Activated CD8-positive, alpha-beta T cell treated with anti-CD3 and anti-CD28 coated beads, Interleukin-2, amount 10 ng/mL, durations not matched to agents 7 days and 5 days (primary cell): ENCODE results near the gene YPEL1. TPM values are rescaled to one million over a fixed set of nuclear protein-coding genes. Genes with fewer than 3 reads are reported as not detected.

Experiments
- ATAC-seq: fragments of 150-1000 bp; cut with Tn5 transposase; one replicate; pipeline ENCODE4 v1.10.0; 2021; ENCODE audit warnings: moderate library complexity
- CTCF ChIA-PET: fragments of 350-600 bp; sonication (Branson Sonifier 250); formaldehyde crosslinking; loops from one replicate; lab custom pipeline; 2021; ENCODE audit warnings: antibody characterized with exemption; lab: Charles Lee
- POLR2A ChIA-PET: fragments of 350-600 bp; sonication (Branson Sonifier 250); formaldehyde crosslinking; loops from one replicate; lab custom pipeline; 2021; ENCODE audit warnings: antibody characterized with exemption; lab: Charles Lee
- DNase-seq: peaks from one replicate; pipeline ENCODE4 v3.0.0-alpha.2; 2020
- H3K27ac Mint-ChIP-seq: one replicate; pipeline ENCODE4 v1.8.0; 2021; ENCODE audit warnings: mild to moderate bottlenecking, mixed read lengths
- H3K27me3 Mint-ChIP-seq: one replicate; pipeline ENCODE4 v1.8.0; 2021; ENCODE audit warnings: low read depth, mixed read lengths
- H3K36me3 Mint-ChIP-seq: one replicate; pipeline ENCODE4 v1.8.0; 2021; ENCODE audit warnings: low read depth, mixed read lengths
- H3K4me1 Mint-ChIP-seq: one replicate; pipeline ENCODE4 v1.8.0; 2021; ENCODE audit warnings: low read depth, mixed read lengths
- H3K4me3 Mint-ChIP-seq: one replicate; pipeline ENCODE4 v1.8.0; 2021; ENCODE audit warnings: mild to moderate bottlenecking, mixed read lengths
- H3K9me3 Mint-ChIP-seq: one replicate; pipeline ENCODE4 v1.8.0; 2022; ENCODE audit warnings: mixed read lengths; ENCODE audit not compliant: insufficient read depth
- total RNA-seq, 2 experiments: library from RNA; stranded (reverse); gene quantifications; one replicate each; pipeline ENCODE4 v1.2.3, GENCODE V29; 2021

Gene YPEL1
- total RNA-seq, 2 experiments from 2014 or later: 6.3 to 8.8 TPM

DNA sequence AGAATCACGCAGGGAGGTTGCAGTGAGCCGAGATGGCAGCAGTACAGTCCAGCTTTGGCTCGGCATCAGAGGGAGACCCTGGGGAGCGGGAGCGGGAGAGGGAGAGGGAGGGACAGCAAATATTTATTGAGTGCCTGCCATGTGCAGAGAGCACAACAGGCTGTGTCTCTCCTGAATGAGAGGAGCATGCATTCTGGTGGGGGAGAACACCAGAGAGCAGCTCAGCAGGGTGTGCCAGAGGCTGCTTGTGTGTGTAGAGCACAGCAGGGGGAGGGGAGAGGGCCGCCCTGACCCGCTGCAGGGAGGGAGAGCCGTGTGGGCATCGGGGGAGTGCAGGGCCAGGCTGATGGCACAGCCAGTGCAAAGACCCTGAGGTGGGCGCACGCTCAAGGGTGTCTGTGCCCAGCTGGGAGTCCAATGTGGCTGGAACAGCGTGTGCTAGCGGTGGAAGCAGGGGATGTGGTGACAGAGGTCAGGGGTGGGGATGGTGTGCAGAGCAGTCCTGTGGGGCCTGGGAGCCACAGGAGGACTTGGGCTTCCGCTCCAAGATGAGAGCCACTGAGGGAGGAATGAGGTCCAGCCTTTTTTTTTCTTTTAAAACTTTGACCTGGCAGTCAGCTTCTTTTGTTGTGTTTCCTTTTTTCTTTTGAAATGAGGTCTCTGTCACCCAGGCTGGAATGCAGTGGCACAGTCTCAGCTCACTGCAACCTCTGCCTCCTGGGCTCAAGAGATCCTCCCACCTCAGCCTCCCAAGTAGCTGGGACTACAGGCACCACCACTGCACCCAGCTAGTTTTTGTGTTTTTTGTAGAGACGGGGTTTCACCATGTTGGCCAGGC lies 57.8 kb downstream of the YPEL1 start:
- DNase-seq (no peak), ATAC-seq (no peak)
- CTCF ChIA-PET: no interaction called here
- POLR2A ChIA-PET: no interaction called here
- Mint-ChIP-seq H3K9me3 (no peaks in the 10 kb centered on the region), H3K4me1 (no peaks in the 10 kb centered on the region), H3K4me3 (no peak overlapping the region), H3K27me3 (no peaks in the 10 kb centered on the region), H3K27ac (no peak overlapping the region), H3K36me3 (peaks cover 47% of the 10 kb centered on the region)

- no peak for DNase-seq
- H3K27me3 Mint-ChIP-seq: no peaks in the 10 kb centered on the region
- no peak for ATAC-seq
- peaks cover 3% of the 10 kb centered on the region for H3K4me1 Mint-ChIP-seq
- ChIA-PET POLR2A (interaction anchor here (1.0 kb wide), 1 partner anchor 9 kb away, joined by 5 read pairs; the partner anchor contains the start of gene PPIL2), CTCF (no interaction called here)
- H3K4me3 Mint-ChIP-seq: no peak overlapping the region
- H3K9me3 Mint-ChIP-seq: no peaks in the 10 kb centered on the region
- H3K27ac Mint-ChIP-seq: no peak overlapping the region
- peaks cover 59% of the 10 kb centered on the region for H3K36me3 Mint-ChIP-seq
Observed at GRCh38 chr22:21674638-21675245, 60.9 kb downstream of the YPEL1 start.

GRCh38 chr22:21673534-21674321 lies 61.9 kb downstream of the YPEL1 start:
- peaks cover 6% of the 10 kb centered on the region for H3K4me1 Mint-ChIP-seq
- no peak overlapping the region for H3K4me3 Mint-ChIP-seq
- H3K9me3 Mint-ChIP-seq: no peaks in the 10 kb centered on the region
- ChIA-PET CTCF (no interaction called here), POLR2A (no interaction called here)
- no peak overlapping the region for H3K27ac Mint-ChIP-seq
- ATAC-seq: no peak
- no peak for DNase-seq
- H3K27me3 Mint-ChIP-seq: no peaks in the 10 kb centered on the region
- H3K36me3 Mint-ChIP-seq: peaks cover 63% of the 10 kb centered on the region

- no peaks in the 10 kb centered on the region for H3K9me3 Mint-ChIP-seq
- no peak overlapping the region for H3K4me3 Mint-ChIP-seq
- CTCF ChIA-PET: no interaction called here
- POLR2A ChIA-PET: no interaction called here
- peaks cover 58% of the 10 kb centered on the region for H3K36me3 Mint-ChIP-seq
- H3K27ac Mint-ChIP-seq: peak overlapping the region; percentile 11
- DNase-seq (no peak), ATAC-seq (no peak)
- H3K4me1 Mint-ChIP-seq: peaks cover 13% of the 10 kb centered on the region
- H3K27me3 Mint-ChIP-seq: no peaks in the 10 kb centered on the region
Observed at GRCh38 chr22:21672107-21672629, 63.4 kb downstream of the YPEL1 start.

DNA sequence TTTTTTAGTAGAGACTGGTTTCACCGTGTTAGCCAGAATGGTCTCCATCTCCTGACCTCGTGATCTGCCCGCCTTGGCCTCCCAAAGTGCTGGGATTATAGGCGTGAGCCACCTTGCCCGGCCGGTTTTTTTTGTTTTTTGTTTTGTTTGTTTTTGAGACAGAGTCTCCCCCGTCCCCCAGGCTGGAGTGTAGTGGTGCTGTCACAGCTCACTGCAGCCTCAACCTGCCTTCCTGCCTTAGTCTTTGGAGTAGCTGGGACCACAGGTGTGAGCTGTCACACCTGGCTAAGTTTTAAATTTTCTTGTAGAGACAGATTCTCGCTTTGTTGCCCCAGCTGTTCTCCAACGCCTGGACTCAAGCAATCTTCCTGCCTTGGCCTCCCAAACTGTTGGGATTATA lies 66.6 kb downstream of the YPEL1 start:
- peaks cover 28% of the 10 kb centered on the region for H3K4me1 Mint-ChIP-seq
- no peaks in the 10 kb centered on the region for H3K9me3 Mint-ChIP-seq
- POLR2A ChIA-PET: no interaction called here
- no peak overlapping the region for H3K27ac Mint-ChIP-seq
- H3K4me3 Mint-ChIP-seq: no peak overlapping the region
- CTCF ChIA-PET: interaction anchor here (1.8 kb wide), 1 partner anchor 22 kb away, joined by 7 read pairs; no protein-coding TSS in a partner anchor
- ATAC-seq (no peak), DNase-seq (no peak)
- H3K36me3 Mint-ChIP-seq: peaks cover 37% of the 10 kb centered on the region
- H3K27me3 Mint-ChIP-seq: no peaks in the 10 kb centered on the region

DNA sequence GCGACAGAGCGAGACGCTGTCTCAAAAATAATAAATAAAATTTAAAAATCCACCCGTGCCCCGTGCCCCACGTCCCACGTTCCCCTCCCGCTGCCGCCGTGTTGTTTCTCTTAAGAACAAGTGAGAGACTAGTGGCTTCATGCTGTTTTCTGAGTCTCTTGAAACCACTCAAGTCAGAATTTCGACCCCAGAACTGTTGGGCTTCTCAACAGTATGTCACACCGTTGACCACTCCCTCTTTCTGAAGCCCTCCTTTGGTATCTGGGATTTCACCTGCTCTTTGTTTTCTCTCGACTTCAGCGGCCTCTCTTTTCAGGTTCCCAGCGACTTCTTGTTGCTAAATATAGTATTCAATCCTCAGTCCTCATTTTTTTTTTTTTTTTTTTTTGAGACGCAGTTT lies 68.8 kb downstream of the YPEL1 start:
- Mint-ChIP-seq H3K27ac (peak overlapping the region; percentile 58), H3K4me3 (peak overlapping the region; percentile 100), H3K4me1 (peaks cover 28% of the 10 kb centered on the region), H3K9me3 (no peaks in the 10 kb centered on the region), H3K27me3 (no peaks in the 10 kb centered on the region), H3K36me3 (peaks cover 18% of the 10 kb centered on the region)
- DNase-seq (no peak), ATAC-seq (no peak)
- ChIA-PET POLR2A (interaction anchor here (0.6 to 2.3 kb wide), 5 partner anchors 8 to 25 kb away, joined by 4 to 12 read pairs (median 7); partner anchors contain the start of gene SDF2L1), CTCF (interaction anchor here (0.7 to 1.4 kb wide), 4 partner anchors 24 to 101 kb away, joined by 3 to 8 read pairs (median 4); partner anchors contain the start of genes SDF2L1 and YDJC)

DNA sequence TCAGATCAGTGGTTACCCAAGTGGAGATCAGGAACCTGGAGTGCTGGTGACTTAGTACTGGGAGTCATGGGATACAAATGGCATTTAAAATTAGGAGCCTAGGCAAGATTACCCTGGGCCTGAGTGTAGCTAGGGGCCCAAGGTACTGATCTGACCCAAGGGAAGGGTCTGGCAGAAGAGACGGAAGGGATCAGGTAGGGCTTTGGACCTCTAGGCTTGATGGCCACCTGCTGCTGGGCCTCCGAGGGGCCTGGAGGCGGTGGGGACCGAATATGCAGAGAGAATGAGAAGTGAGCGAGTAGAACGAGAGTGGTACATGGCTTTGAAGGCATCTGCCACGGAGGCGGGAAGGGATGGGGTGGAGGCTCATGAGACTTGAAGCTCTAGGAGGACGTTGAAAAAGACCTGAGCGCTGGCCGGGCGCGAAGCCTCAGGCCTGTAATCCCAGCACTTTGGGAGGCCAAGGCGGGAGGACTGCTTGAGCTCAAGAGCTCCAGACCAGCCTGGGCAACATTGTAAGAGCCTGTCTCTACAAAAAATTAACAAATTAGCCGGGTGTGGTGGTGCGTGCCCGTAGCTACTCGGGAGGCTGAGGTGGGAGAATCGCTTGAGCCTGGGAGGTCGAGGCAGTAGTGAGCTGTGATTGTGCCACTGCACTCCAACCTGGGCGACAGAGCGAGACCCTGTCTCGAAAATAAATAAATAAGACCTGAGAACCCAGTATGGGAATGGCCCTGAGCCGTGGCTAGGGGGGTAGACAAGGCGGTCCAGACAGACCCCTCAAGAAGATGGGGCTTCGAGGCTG lies 70.3 kb downstream of the YPEL1 start:
- Mint-ChIP-seq H3K27me3 (no peaks in the 10 kb centered on the region), H3K27ac (peak overlapping the region; percentile 99), H3K9me3 (no peaks in the 10 kb centered on the region), H3K4me1 (peaks cover 25% of the 10 kb centered on the region), H3K4me3 (peak overlapping the region; percentile 100), H3K36me3 (peaks cover 8% of the 10 kb centered on the region)
- ChIA-PET POLR2A (interaction anchor here (0.6 to 2.3 kb wide), 10 partner anchors 9 to 1527 kb away, joined by 3 to 12 read pairs (median 4); partner anchors contain the start of gene SDF2L1), CTCF (interaction anchor here (1.0 to 1.4 kb wide), 6 partner anchors 16 to 307 kb away, joined by 3 to 8 read pairs (median 4); partner anchors contain the start of gene SDF2L1)
- ATAC-seq (no peak), DNase-seq (no peak)

DNA sequence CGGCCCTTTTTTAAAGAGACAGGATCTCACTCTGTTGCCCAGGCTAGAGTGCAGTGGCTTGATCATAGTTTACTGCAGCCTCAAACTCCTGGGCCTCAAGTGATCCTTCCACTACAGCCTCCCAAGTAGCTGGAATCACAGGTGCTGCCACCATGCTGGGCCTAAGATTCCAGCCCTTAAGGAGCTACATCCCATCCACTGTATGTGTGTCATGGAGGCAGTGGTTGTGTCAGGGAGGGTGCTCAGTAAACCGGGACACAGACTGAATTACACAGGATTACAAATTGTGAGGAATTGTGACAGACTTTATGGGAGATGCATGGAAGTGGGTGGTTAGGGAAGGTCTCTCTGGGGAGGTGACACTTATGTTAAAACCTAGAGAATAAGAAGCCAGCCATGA lies 71.9 kb downstream of the YPEL1 start:
- POLR2A ChIA-PET: interaction anchor here (0.6 kb wide), 1 partner anchor 184 kb away, joined by 3 read pairs; no protein-coding TSS in a partner anchor
- no peak for ATAC-seq
- no peak overlapping the region for H3K27ac Mint-ChIP-seq
- peaks cover 22% of the 10 kb centered on the region for H3K4me1 Mint-ChIP-seq
- H3K36me3 Mint-ChIP-seq: peaks cover 4% of the 10 kb centered on the region
- CTCF ChIA-PET: interaction anchor here (0.6 to 1.4 kb wide), 3 partner anchors 17 to 274 kb away, joined by 3 to 5 read pairs (median 4); no protein-coding TSS in a partner anchor
- H3K4me3 Mint-ChIP-seq: no peak overlapping the region
- H3K9me3 Mint-ChIP-seq: no peaks in the 10 kb centered on the region
- DNase-seq: no peak
- H3K27me3 Mint-ChIP-seq: no peaks in the 10 kb centered on the region

DNA sequence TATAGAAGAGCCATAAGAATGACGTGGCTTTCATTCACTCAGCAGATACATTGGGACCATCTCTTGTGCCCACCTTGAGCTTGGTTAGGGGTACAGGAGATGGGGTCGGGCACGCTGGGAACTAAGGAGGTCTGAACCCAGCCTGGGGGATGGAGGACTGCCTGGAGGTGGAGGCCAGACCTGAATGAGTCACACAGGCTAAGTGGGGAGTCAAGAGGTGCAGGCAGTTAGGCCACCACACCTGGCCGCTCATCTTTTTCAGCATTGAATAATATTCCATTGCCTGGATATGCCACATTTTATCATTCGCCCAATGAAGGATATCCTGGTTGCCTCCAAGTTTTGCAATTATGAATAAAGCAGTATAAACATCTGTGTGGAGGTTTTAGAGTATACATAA lies 73.6 kb downstream of the YPEL1 start:
- DNase-seq (no peak), ATAC-seq (no peak)
- Mint-ChIP-seq H3K4me1 (peaks cover 25% of the 10 kb centered on the region), H3K4me3 (no peak overlapping the region), H3K27ac (no peak overlapping the region), H3K9me3 (no peaks in the 10 kb centered on the region), H3K36me3 (peaks cover 2% of the 10 kb centered on the region), H3K27me3 (no peaks in the 10 kb centered on the region)
- ChIA-PET POLR2A (no interaction called here), CTCF (no interaction called here)

DNA sequence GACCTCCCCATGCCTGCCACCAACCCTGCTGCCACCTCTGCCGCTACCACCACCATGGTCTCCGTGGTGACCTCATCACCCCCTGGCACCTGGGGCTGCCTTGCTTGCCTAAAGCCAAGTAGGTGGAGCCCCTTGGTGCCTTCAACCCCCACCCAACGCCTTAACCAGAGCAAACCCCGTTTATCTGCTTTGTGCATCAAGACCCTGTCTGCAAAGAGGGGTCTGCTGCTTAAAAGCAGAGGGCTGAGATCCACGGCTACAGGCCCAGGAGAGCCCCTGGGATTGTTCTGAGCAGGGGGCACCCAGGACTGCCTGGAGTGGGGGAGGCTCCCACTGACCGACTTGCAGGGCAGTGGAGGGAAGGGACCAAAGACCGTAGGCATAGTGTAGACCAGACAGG lies 74.7 kb downstream of the YPEL1 start:
- no peaks in the 10 kb centered on the region for H3K9me3 Mint-ChIP-seq
- ATAC-seq: no peak
- peaks cover 33% of the 10 kb centered on the region for H3K4me1 Mint-ChIP-seq
- CTCF ChIA-PET: no interaction called here
- H3K27ac Mint-ChIP-seq: no peak overlapping the region
- POLR2A ChIA-PET: no interaction called here
- H3K36me3 Mint-ChIP-seq: peaks cover 6% of the 10 kb centered on the region
- no peak overlapping the region for H3K4me3 Mint-ChIP-seq
- no peak for DNase-seq
- no peaks in the 10 kb centered on the region for H3K27me3 Mint-ChIP-seq
